PFSK-1 (cell line): ENCODE data around the gene LAT.

Experiments used
- FOXP2 ChIP-seq: optimal IDR thresholded peaks from 2 replicates; pipeline ENCODE3; 2011; ENCODE audit warnings: borderline replicate concordance, control low read depth, inconsistent platforms; ENCODE audit not compliant: insufficient read depth; ENCODE audit errors: extremely low read length, extremely low read depth
- POLR2AphosphoS5 ChIP-seq: IDR thresholded peaks from 2 replicates; pipeline ENCODE4 v1.6.1; 2012; ENCODE audit warnings: low read depth, mild to moderate bottlenecking, control low read depth, low read length, moderate library complexity
- REST ChIP-seq, 2 experiments: IDR thresholded peaks; 2 replicates each; pipeline versions ENCODE4 v1.6.1 to v1.8.0; 2011 to 2012; ENCODE audit warnings: low read depth in 2 of 2, low read length in 2 of 2, control low read depth in 1 of 2, inconsistent platforms in 1 of 2, mild to moderate bottlenecking in 1 of 2, moderate library complexity in 1 of 2; ENCODE audit not compliant: insufficient read depth in 1 of 2
- SIN3A ChIP-seq: IDR thresholded peaks from 2 replicates; pipeline ENCODE4 v1.6.1; 2012; ENCODE audit warnings: mild to moderate bottlenecking, low read length, moderate library complexity, borderline replicate concordance; ENCODE audit not compliant: insufficient read depth
- TAF1 ChIP-seq: IDR thresholded peaks from 2 replicates; pipeline ENCODE4 v1.6.1; 2012; ENCODE audit warnings: low read length, control low read depth, borderline replicate concordance; ENCODE audit not compliant: insufficient read depth

The LAT gene

GRCh38 chr16:28982949-28983348, 1.9 kb upstream of the LAT start:
- TF ChIP-seq POLR2AphosphoS5 = no peak
- TF ChIP-seq FOXP2 = no peak
- TF ChIP-seq TAF1 = no peak
- TF ChIP-seq REST (IDR thresholded peaks at IDR 0.05; ENCODE audit: insufficient read depth in 1 of 2, low read depth in 2 of 2, low read length in 2 of 2) = no peak
- no peak for TF ChIP-seq SIN3A

- TF ChIP-seq FOXP2 (no peak), TAF1 (peak; percentile 73; the same call in 1 of the 2 replicates), REST (IDR thresholded peaks at IDR 0.05; ENCODE audit: insufficient read depth in 1 of 2, low read depth in 2 of 2, low read length in 2 of 2) (no peak), POLR2AphosphoS5 (peak; percentile 58; the same call in 1 of the 2 replicates), SIN3A (peak; percentile 37; the same call in 1 of the 2 replicates)
Measured at GRCh38 chr16:28983644-28984043, 1.2 kb upstream of the LAT start.

- no peak for TF ChIP-seq SIN3A
- no peak for TF ChIP-seq FOXP2
- TF ChIP-seq TAF1 = no peak
- TF ChIP-seq POLR2AphosphoS5 = no peak
- TF ChIP-seq REST (IDR thresholded peaks at IDR 0.05; ENCODE audit: insufficient read depth in 1 of 2, low read depth in 2 of 2, low read length in 2 of 2) = no peak
Measured at GRCh38 chr16:28984091-28984490, 761 bp upstream of the LAT start.

GRCh38 chr16:28985211-28986041, 574 bp downstream of the LAT start:
- TF ChIP-seq POLR2AphosphoS5 (no peak), TAF1 (no peak), FOXP2 (no peak), SIN3A (no peak), REST (IDR thresholded peaks at IDR 0.05; ENCODE audit: insufficient read depth in 1 of 2, low read depth in 2 of 2, low read length in 2 of 2) (no peak)
